Coronary artery (tissue), 2 donors: ENCODE results near the gene GLP2R.
A peak's percentile ranks its signal among the peaks of the same experiment; 100 is the strongest.

Source experiments
- DNase-seq: peaks from one replicate; pipeline ENCODE4 v3.0.0-alpha.2; 2017; ENCODE audit warnings: low spot score
- H3K27ac ChIP-seq, 2 donors: fragments of 200-600 bp; sonication (generic); one replicate each; pipeline ENCODE4 v1.5.1; 2016 to 2019
- H3K4me3 ChIP-seq: fragments of 200-600 bp; sonication (generic); 2 replicates; pipeline ENCODE4 v1.5.1; 2016; ENCODE audit warnings: mild to moderate bottlenecking, moderate library complexity
- TF ChIP-seq, protein P1 (sequence below): fragments of 200-600 bp; sonication (generic); IDR thresholded peaks from one replicate; pipeline ENCODE4 v1.5.1; 2019; ENCODE audit warnings: antibody characterized with exemption

Gene GLP2R

DNA sequence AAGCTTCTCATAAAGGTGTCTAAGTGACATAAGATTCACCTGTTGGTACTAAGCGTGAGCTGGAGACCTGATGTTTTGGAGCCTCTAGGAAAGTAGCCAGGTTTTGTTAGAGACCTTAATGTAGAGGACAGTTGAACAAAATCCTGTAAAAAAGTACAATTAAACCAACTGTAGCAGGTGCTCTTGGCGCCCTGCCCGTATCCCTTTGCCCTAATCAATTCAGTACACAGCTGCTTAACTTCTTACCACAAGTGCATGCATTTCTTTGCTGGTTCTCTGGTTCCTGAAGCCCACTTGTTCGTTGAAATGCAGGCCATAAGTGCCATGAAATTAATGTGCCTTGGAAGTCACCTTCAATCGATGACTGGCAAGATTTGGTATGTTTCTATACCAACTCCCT, 24.4 kb downstream of the GLP2R start:
- no peak overlapping the region for H3K27ac ChIP-seq
- no peak for DNase-seq
- TF ChIP-seq, protein P1, sequence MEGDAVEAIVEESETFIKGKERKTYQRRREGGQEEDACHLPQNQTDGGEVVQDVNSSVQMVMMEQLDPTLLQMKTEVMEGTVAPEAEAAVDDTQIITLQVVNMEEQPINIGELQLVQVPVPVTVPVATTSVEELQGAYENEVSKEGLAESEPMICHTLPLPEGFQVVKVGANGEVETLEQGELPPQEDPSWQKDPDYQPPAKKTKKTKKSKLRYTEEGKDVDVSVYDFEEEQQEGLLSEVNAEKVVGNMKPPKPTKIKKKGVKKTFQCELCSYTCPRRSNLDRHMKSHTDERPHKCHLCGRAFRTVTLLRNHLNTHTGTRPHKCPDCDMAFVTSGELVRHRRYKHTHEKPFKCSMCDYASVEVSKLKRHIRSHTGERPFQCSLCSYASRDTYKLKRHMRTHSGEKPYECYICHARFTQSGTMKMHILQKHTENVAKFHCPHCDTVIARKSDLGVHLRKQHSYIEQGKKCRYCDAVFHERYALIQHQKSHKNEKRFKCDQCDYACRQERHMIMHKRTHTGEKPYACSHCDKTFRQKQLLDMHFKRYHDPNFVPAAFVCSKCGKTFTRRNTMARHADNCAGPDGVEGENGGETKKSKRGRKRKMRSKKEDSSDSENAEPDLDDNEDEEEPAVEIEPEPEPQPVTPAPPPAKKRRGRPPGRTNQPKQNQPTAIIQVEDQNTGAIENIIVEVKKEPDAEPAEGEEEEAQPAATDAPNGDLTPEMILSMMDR: no peak

GRCh38 chr17:9854255-9854654, 28.5 kb downstream of the GLP2R start:
- DNase-seq: no peak
- Histone ChIP-seq H3K4me3 (no peak overlapping the region), H3K27ac (no peak overlapping the region)
- TF ChIP-seq, protein P1: no peak

More for the DNA sequence above, 24.4 kb downstream of the GLP2R start:
- H3K4me3 ChIP-seq: no peak overlapping the region

DNA sequence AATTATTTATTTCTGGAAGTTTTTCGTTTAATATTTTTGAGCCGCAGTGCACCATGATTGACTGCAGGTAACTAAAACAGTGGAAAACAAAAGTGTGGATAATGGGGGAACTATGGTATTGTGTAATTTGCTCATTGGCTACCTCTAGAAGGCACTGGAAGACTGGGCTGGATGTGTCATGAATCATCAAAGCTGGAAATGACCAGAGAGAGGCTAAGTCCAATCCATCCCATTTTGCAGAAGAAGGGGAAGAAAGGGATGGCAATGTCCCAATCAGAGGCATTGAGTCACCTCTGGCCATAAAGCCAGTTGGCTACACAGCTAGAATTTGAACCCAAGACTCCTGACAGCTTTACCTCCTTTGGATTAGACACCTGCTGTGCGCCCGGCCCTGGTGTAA, 29.3 kb downstream of the GLP2R start:
- TF ChIP-seq, protein P1: no peak
- H3K27ac ChIP-seq: no peak overlapping the region
- DNase-seq: peak; percentile 38
- no peak overlapping the region for H3K4me3 ChIP-seq

- DNase-seq: peak; percentile 57
- Histone ChIP-seq H3K27ac (no peak overlapping the region), H3K4me3 (no peak overlapping the region)
- TF ChIP-seq, protein P1: no peak
Measured at GRCh38 chr17:9859781-9860180, 34.1 kb downstream of the GLP2R start.

DNA sequence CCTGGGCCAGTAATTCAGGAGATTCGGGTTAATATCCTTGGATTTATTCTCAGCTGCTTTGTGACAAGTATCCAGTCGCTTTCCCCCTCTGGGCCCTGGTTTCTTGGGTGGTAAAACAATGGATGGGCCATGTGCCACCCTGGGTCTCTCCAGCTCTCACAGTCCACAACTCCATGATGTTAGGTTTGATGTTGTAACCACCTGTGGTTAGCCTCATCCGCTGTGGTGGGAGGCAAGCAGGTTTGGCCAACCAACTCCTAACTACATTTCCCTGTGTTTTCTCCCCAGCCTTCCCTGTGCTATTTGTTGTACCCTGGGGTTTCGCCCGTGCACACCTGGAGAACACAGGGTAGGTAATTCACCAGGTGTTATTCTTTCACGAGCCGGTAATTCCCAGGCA, 35.1 kb downstream of the GLP2R start:
- no peak overlapping the region for H3K27ac ChIP-seq
- peak; percentile 46 for DNase-seq
- H3K4me3 ChIP-seq: no peak overlapping the region
- TF ChIP-seq, protein P1: no peak

GRCh38 chr17:9862220-9862619, 36.5 kb downstream of the GLP2R start:
- TF ChIP-seq, protein P1: no peak
- Histone ChIP-seq H3K4me3 (no peak overlapping the region), H3K27ac (no peak overlapping the region)
- DNase-seq: peak; percentile 7

DNA sequence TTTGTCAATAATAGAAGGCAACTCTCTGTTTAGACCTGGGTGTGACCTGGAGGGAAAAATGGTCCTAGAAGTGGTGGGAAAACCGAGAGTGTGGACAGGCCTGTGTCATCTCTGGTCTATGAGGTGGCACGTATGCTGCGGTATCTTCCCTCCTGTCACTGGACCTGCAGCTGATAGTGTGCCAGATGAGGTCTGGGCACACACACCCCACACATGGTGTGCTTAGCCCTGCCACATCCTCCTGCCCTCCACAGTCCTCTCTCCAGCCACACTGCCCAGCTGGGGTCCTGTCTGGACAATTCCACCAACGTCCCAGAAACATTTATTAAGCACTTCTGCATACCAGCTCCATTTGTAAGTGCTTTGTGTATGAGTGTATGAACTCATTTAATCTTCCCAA, 37.2 kb downstream of the GLP2R start:
- TF ChIP-seq, protein P1: no peak
- H3K4me3 ChIP-seq: no peak overlapping the region
- peak; percentile 66 for DNase-seq
- no peak overlapping the region for H3K27ac ChIP-seq
